HFF-Myc (cell line): ENCODE data around the gene SPRED2.

Experiments used
- DNase-seq: peaks from one replicate; pipeline ENCODE4 v3.0.0-alpha.2; 2011; ENCODE audit warnings: low read depth; ENCODE audit errors: extremely low read depth
- H3K4me3 ChIP-seq: replicated peaks from 2 replicates; pipeline ENCODE4 v1.5.1; 2011; ENCODE audit warnings: low read depth, mild to moderate bottlenecking, control low read depth, low read length
- TF ChIP-seq, protein P1 (sequence below): IDR thresholded peaks from 2 replicates; pipeline ENCODE4 v1.5.1; 2012; ENCODE audit warnings: mild to moderate bottlenecking, low read depth, low read length, control low read depth; ENCODE audit errors: missing control alignments

SPRED2 gene

DNA sequence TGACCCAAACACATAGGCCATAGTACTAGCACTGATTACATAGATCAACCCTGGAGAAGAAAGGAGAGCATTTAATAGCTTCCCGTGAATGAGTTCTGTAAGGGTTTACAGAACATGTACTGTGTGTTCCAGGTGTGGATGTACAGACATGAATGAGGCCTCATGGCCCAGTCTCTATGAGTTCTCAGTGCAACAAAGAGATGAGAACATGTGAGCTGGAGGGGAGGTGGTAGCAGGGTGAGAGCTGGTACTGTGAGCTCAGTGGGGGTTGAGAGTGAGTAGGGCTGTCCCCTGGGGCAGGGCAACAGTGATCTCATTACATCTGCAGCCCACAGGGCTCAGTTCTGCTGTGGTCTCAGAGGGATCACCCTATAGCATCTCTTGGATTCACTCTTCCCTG is 42.6 kb upstream of the SPRED2 start:
- TF ChIP-seq, protein P1, sequence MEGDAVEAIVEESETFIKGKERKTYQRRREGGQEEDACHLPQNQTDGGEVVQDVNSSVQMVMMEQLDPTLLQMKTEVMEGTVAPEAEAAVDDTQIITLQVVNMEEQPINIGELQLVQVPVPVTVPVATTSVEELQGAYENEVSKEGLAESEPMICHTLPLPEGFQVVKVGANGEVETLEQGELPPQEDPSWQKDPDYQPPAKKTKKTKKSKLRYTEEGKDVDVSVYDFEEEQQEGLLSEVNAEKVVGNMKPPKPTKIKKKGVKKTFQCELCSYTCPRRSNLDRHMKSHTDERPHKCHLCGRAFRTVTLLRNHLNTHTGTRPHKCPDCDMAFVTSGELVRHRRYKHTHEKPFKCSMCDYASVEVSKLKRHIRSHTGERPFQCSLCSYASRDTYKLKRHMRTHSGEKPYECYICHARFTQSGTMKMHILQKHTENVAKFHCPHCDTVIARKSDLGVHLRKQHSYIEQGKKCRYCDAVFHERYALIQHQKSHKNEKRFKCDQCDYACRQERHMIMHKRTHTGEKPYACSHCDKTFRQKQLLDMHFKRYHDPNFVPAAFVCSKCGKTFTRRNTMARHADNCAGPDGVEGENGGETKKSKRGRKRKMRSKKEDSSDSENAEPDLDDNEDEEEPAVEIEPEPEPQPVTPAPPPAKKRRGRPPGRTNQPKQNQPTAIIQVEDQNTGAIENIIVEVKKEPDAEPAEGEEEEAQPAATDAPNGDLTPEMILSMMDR = no peak
- H3K4me3 ChIP-seq = no peak overlapping the region
- DNase-seq = no peak

DNA sequence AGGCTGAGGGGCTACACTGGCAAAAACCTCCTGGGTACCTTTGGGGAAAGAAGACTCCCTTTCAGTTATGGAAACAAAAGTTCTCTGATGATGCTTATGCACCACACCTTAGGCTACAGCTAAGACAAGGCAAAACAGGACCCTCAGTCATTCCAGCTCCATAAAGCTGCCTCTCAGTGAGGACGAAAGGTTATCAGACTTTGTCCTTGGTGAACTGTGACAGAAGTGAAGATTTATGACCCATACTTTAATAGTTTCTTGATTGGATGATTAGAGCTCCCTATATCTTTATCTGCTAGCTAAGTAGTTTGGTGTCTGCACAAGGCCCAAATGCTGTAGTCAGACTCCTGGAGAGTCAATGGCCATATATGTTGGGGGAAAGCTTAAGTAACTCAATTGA is 40.6 kb upstream of the SPRED2 start:
- DNase-seq = no peak
- no peak overlapping the region for H3K4me3 ChIP-seq
- TF ChIP-seq, protein P1 = no peak

DNA sequence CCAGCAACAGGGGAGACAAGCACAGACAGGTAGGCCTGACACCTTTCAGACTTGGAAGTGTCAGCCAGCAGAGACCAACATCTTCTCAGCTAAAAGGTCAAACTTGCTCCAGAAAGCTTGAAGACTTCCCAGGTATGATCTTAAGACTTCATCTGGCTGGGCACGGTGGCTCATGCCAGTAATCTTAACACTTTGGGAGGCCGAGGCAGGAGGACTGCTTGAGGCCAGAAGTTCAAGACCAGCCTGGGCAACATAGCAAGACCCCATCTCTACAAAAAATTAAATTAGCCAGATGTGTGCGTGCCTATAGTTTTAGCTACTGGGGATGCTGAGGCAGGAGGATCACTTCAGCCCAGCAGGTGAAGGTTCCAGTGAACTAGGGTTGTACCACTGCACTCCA is 39.0 kb upstream of the SPRED2 start:
- H3K4me3 ChIP-seq = no peak overlapping the region
- TF ChIP-seq, protein P1 = no peak
- no peak for DNase-seq

DNA sequence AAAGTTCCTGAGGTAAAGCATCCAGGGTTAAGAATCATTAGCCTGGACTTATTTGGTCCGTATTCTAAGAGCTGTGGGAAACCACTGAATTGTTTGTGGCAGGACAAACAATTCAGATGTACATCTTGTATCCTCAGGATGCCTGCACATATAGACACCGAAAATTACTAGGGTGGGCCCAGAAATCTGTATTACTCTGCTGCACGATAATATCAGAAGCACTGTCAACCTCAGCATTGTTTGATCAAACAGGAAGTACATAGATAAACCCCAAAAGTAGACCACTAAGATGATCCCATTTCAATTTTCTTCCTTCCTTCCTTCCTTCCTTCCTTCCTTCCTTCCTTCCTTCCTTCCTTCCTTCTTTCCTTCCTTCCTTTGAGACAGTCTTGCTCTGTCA is 34.2 kb upstream of the SPRED2 start:
- DNase-seq = no peak
- TF ChIP-seq, protein P1 = no peak
- no peak overlapping the region for H3K4me3 ChIP-seq

DNA sequence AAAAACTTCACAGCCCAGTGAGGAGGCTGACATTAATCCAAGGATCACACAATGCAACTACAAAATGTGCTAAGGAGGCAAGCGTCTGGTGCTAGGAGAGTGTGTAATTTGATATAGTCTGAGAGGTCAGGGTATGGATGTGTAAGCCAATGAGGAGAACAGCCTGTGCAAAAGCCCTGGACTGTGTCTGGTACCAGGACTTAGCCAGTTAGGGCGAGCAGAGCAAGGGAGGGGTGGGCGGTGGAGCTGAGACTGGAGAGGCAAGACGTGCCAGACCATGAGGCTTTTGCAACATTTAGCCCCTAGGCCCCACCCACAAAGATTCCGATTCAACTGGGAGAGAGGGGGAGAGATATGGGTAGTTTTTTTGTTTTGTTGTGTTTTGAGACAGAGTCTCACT is 33.5 kb upstream of the SPRED2 start:
- TF ChIP-seq, protein P1 = no peak
- H3K4me3 ChIP-seq = no peak overlapping the region
- no peak for DNase-seq

DNA sequence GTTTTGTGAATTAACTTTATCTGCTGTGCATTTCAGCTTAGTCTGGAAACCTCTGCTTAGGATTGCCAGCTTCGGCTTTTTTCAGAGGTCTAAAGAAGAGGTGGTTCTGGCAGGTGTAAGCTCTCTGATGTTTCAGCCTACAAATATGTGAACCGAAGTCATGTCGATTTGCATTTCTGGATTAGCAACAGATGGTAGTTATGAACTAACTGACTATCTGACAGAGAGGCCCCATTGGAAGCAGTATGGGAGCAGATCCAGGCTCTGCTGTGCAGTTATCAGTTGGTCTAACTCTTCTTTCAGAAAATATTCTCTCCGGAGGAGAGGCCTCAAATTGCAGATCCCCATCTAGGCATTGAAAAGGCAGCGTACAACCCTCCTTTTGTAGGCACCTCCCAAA is 32.7 kb upstream of the SPRED2 start:
- H3K4me3 ChIP-seq = no peak overlapping the region
- TF ChIP-seq, protein P1 = no peak
- no peak for DNase-seq

DNA sequence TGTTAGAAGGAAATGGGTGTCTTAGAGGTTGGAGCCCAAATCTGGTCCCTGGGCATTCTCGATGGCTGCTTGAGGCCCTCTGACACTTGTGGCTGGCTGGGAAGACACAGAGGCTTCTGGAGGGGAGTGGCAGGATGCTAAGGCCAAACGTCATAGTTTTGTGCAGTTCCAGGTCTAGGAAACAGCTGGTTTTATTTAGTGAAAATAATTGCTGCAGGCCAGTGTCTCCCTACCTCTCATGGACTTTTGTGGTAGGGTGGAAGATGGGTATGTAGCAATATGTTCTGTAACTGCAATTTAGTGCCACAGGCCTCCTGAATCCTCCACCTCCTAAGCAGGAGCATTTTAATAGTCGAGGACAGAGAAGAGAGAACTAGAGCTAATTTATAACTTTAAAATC is 32.2 kb upstream of the SPRED2 start:
- TF ChIP-seq, protein P1 = no peak
- H3K4me3 ChIP-seq = no peak overlapping the region
- DNase-seq = peak; percentile 58
